ENCODE results near the gene ELP6. TPM values are rescaled to one million over a fixed set of nuclear protein-coding genes. Genes with fewer than 3 reads are reported as not detected.

Gene ELP6
- polyA plus RNA-seq, 2 of the 4 experiments (the other 2 are of a cell fraction), result 39.4 to 42.0 TPM

GRCh38 chr3:47517937-47518336 lies 4.4 kb upstream of the ELP6 start:
- H3K4me1 ChIP-seq, result 0 out of 3 replicates have a peak, but pooled peaks cover 3% of the 10 kb centered on the region
- ATAC-seq (no peak), FAIRE-seq (no peak), DNase-seq (ENCODE audit: low read depth in 1 of 2, low spot score in 1 of 2) (no peak)
- 76% methylated on average over 2 of the region's 2 CpGs for WGBS (ENCODE audit: missing lambda C conversion rate)
- no peak overlapping the region for H3K27ac ChIP-seq
- TF ChIP-seq EP300 (IDR thresholded peaks at IDR 0.05), result no peak
- TF ChIP-seq CBX8 (IDR thresholded peaks at IDR 0.05), result no peak
- no peak for TF ChIP-seq USF2 (IDR thresholded peaks at IDR 0.05)
- no peak for TF ChIP-seq TP53 (CRISPR knock-in tag; IDR thresholded peaks at IDR 0.05)
- no peak for TF ChIP-seq FOSB (CRISPR knock-in tag; IDR thresholded peaks at IDR 0.05)
- no peak for TF ChIP-seq ESRRA (IDR thresholded peaks at IDR 0.05; ENCODE audit: borderline replicate concordance, low read length)
- no peak overlapping the region for H3K4me2 ChIP-seq
- no peaks in the 10 kb centered on the region for H3K9me3 ChIP-seq
- ChIA-PET POLR2A (no interaction called here), CTCF (interaction anchor here (0.5 to 7.7 kb wide), 3 partner anchors 97 to 344 kb away, joined by 4 to 78 read pairs (median 5); no protein-coding TSS in a partner anchor)
- H3K4me3 ChIP-seq, result no peak overlapping the region

GRCh38 chr3:47515864-47516319 lies 2.4 kb upstream of the ELP6 start:
- CTCF ChIA-PET, result interaction anchor here (0.6 kb wide), 1 partner anchor 43 kb away, joined by 3 read pairs; no protein-coding TSS in a partner anchor
- Histone ChIP-seq H3K9me3 (no peaks in the 10 kb centered on the region), H3K4me1 (peaks cover 8% of the 10 kb centered on the region; the same call in 2 of the 3 replicates), H3K4me3 (no peak overlapping the region), H3K27ac (no peak overlapping the region), H3K4me2 (no peak overlapping the region)
- POLR2A ChIA-PET, result no interaction called here
- FAIRE-seq (no peak), DNase-seq (ENCODE audit: low read depth in 1 of 2, low spot score in 1 of 2) (no peak), ATAC-seq (no peak)
- TF ChIP-seq ESRRA (IDR thresholded peaks at IDR 0.05; ENCODE audit: borderline replicate concordance, low read length), result no peak
- no peak for TF ChIP-seq NFE2L2 (conservative IDR thresholded peaks at IDR 0.05; ENCODE audit: low read length)
- TF ChIP-seq SMC3 (IDR thresholded peaks at IDR 0.05), result no peak
- no peak for TF ChIP-seq HOXB13 (CRISPR knock-in tag; IDR thresholded peaks at IDR 0.05; ENCODE audit: low read depth)
- no peak for TF ChIP-seq CHD2 (IDR thresholded peaks at IDR 0.05; ENCODE audit: low read length, partially characterized antibody)
- TF ChIP-seq MAZ (IDR thresholded peaks at IDR 0.05; ENCODE audit: borderline replicate concordance, low read depth, low read length), result no peak
- WGBS (ENCODE audit: missing lambda C conversion rate), result 73% methylated on average over 5 of the region's 5 CpGs

GRCh38 chr3:47515100-47515499 lies 1.6 kb upstream of the ELP6 start:
- no peak overlapping the region for H3K4me3 ChIP-seq
- H3K4me2 ChIP-seq, result no peak overlapping the region
- H3K4me1 ChIP-seq, result peaks cover 8% of the 10 kb centered on the region; the same call in 2 of the 3 replicates
- DNase-seq (ENCODE audit: low read depth in 1 of 2, low spot score in 1 of 2) (no peak), ATAC-seq (no peak), FAIRE-seq (no peak)
- TF ChIP-seq RCOR1 (IDR thresholded peaks at IDR 0.05; ENCODE audit: low read depth, low read length), result no peak
- no peak for TF ChIP-seq MAZ (IDR thresholded peaks at IDR 0.05; ENCODE audit: borderline replicate concordance, low read depth, low read length)
- TF ChIP-seq CTCF (IDR thresholded peaks at IDR 0.05), result no peak
- TF ChIP-seq JUN (IDR thresholded peaks at IDR 0.05), result no peak
- TF ChIP-seq, protein P1, sequence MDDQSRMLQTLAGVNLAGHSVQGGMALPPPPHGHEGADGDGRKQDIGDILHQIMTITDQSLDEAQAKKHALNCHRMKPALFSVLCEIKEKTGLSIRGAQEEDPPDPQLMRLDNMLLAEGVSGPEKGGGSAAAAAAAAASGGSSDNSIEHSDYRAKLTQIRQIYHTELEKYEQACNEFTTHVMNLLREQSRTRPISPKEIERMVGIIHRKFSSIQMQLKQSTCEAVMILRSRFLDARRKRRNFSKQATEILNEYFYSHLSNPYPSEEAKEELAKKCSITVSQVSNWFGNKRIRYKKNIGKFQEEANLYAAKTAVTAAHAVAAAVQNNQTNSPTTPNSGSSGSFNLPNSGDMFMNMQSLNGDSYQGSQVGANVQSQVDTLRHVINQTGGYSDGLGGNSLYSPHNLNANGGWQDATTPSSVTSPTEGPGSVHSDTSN (IDR thresholded peaks at IDR 0.05), result no peak
- no peak for TF ChIP-seq HOXA7 (CRISPR knock-in tag; IDR thresholded peaks at IDR 0.05)
- no peak for TF ChIP-seq E2F6 (IDR thresholded peaks at IDR 0.05; ENCODE audit: borderline replicate concordance, low read depth)
- TF ChIP-seq RNF2 (IDR thresholded peaks at IDR 0.05; ENCODE audit: borderline replicate concordance, low read depth), result no peak
- no peak for TF ChIP-seq NPAS2 (CRISPR knock-in tag; IDR thresholded peaks at IDR 0.05; ENCODE audit: borderline replicate concordance)
- TF ChIP-seq HEYL (CRISPR knock-in tag; IDR thresholded peaks at IDR 0.05), result no peak
- TF ChIP-seq GATA3 (IDR thresholded peaks at IDR 0.05; ENCODE audit: borderline replicate concordance), result no peak
- TF ChIP-seq PHF8 (IDR thresholded peaks at IDR 0.05; ENCODE audit: borderline replicate concordance, low read depth), result no peak
- TF ChIP-seq KDM5A (IDR thresholded peaks at IDR 0.05), result no peak
- TF ChIP-seq ESRRA (IDR thresholded peaks at IDR 0.05; ENCODE audit: borderline replicate concordance, low read length), result no peak
- no peak for TF ChIP-seq HOXB13 (CRISPR knock-in tag; IDR thresholded peaks at IDR 0.05; ENCODE audit: low read depth)
- no peak for TF ChIP-seq ZSCAN20 (CRISPR knock-in tag; IDR thresholded peaks at IDR 0.05)
- no peak for TF ChIP-seq FOXS1 (CRISPR knock-in tag; IDR thresholded peaks at IDR 0.05)
- no peak for TF ChIP-seq NR3C1 (IDR thresholded peaks at IDR 0.05)
- no peak for TF ChIP-seq JUNB (IDR thresholded peaks at IDR 0.05)
- TF ChIP-seq SREBF2 (IDR thresholded peaks at IDR 0.05), result no peak
- ChIA-PET POLR2A (no interaction called here), CTCF (interaction anchor here (1.9 to 2.3 kb wide), 2 partner anchors 39 to 94 kb away, joined by 7 to 9 read pairs; partner anchors contain the start of gene SCAP)
- WGBS (ENCODE audit: missing lambda C conversion rate), result 85% methylated on average over 5 of the region's 5 CpGs
- no peak overlapping the region for H3K27ac ChIP-seq
- H3K9me3 ChIP-seq, result no peaks in the 10 kb centered on the region

Data from A549 (cell line).